Large intestine (tissue), 3 donors: Measurements from ENCODE around the gene B9D1. TPM values are rescaled to one million over a fixed set of nuclear protein-coding genes. Genes with fewer than 3 reads are reported as not detected.
A peak's percentile ranks its signal among the peaks of the same experiment; 100 is the strongest.

ENCODE experiments used
- DNase-seq, 2 donors: peaks; one replicate each; pipeline versions ENCODE4 v3.0.0 to v3.0.0-alpha.2; 2013
- H3K27ac ChIP-seq: one replicate; pipeline ENCODE4 v1.5.1; 2013; ENCODE audit warnings: low read length
- H3K27me3 ChIP-seq: 2 replicates; pipeline ENCODE4 v1.6.1; 2013; ENCODE audit warnings: low read length; ENCODE audit not compliant: control insufficient read depth, insufficient read depth
- H3K36me3 ChIP-seq: 2 replicates; pipeline ENCODE4 v1.6.1; 2013; ENCODE audit warnings: low read length; ENCODE audit not compliant: control insufficient read depth, insufficient read depth
- H3K4me1 ChIP-seq: one replicate; pipeline ENCODE4 v1.6.1; 2013; ENCODE audit warnings: low read length; ENCODE audit not compliant: control insufficient read depth, insufficient read depth
- H3K4me3 ChIP-seq: one replicate; pipeline ENCODE4 v1.5.1; 2013; ENCODE audit warnings: low read length
- H3K9me3 ChIP-seq: one replicate; pipeline ENCODE4 v1.6.1; 2013; ENCODE audit warnings: mild to moderate bottlenecking, low read depth, low read length, moderate library complexity; ENCODE audit not compliant: control insufficient read depth
- WGBS: methylation state at CpG from one replicate; pipeline ENCODE4 v1.1.5; 2013; ENCODE audit warnings: low lambda C conversion rate; ENCODE audit not compliant: insufficient coverage; 5-methylcytosine and 5-hydroxymethylcytosine counted together
- polyA plus RNA-seq: library from polyadenylated mRNA; unstranded; fragments of 120-200 nt; gene quantifications from one replicate; pipeline ENCODE4 v1.2.1, GENCODE V29; 2013

B9D1 gene
- polyA plus RNA-seq, 1 donor, result 19.8 TPM

- H3K27ac ChIP-seq, result no peak overlapping the region
- H3K4me3 ChIP-seq, result no peak overlapping the region
- no peaks in the 10 kb centered on the region for H3K27me3 ChIP-seq
- WGBS, result no CpG with 5 or more reads among the region's 1 CpG
- H3K36me3 ChIP-seq, result peaks cover 14% of the 10 kb centered on the region
- no peak for DNase-seq
- H3K4me1 ChIP-seq, result peaks cover 7% of the 10 kb centered on the region
- no peaks in the 10 kb centered on the region for H3K9me3 ChIP-seq
Measured at GRCh38 chr17:19375732-19376131, 13.2 kb upstream of the B9D1 start.

GRCh38 chr17:19374136-19374535 is 11.6 kb upstream of the B9D1 start:
- no CpG with 5 or more reads among the region's 5 CpGs for WGBS
- no peaks in the 10 kb centered on the region for H3K36me3 ChIP-seq
- no peak overlapping the region for H3K27ac ChIP-seq
- H3K27me3 ChIP-seq, result no peaks in the 10 kb centered on the region
- H3K4me3 ChIP-seq, result no peak overlapping the region
- no peaks in the 10 kb centered on the region for H3K9me3 ChIP-seq
- DNase-seq, result peak in 1 of 2 donors; percentile 32
- H3K4me1 ChIP-seq, result peaks cover under 1% of the 10 kb centered on the region

- H3K36me3 ChIP-seq, result no peaks in the 10 kb centered on the region
Measured at GRCh38 chr17:19372866-19373504, 10.5 kb upstream of the B9D1 start.

GRCh38 chr17:19372439-19372838 is 9.9 kb upstream of the B9D1 start:
- DNase-seq, result no peak
- H3K9me3 ChIP-seq, result no peaks in the 10 kb centered on the region
- H3K27ac ChIP-seq, result no peak overlapping the region
- no peaks in the 10 kb centered on the region for H3K36me3 ChIP-seq
- H3K27me3 ChIP-seq, result no peaks in the 10 kb centered on the region
- WGBS, result no CpG with 5 or more reads among the region's 12 CpGs
- H3K4me3 ChIP-seq, result no peak overlapping the region
- no peaks in the 10 kb centered on the region for H3K4me1 ChIP-seq

More at GRCh38 chr17:19372866-19373504, 10.5 kb upstream of the B9D1 start:
- WGBS, result 80% methylated on average over 1 of the region's 8 CpGs
- H3K27ac ChIP-seq, result no peak overlapping the region
- no peaks in the 10 kb centered on the region for H3K4me1 ChIP-seq
- H3K9me3 ChIP-seq, result no peaks in the 10 kb centered on the region
- DNase-seq, result no peak
- no peak overlapping the region for H3K4me3 ChIP-seq
- no peaks in the 10 kb centered on the region for H3K27me3 ChIP-seq

- Histone ChIP-seq H3K27ac (no peak overlapping the region), H3K4me1 (no peaks in the 10 kb centered on the region), H3K36me3 (no peaks in the 10 kb centered on the region), H3K9me3 (no peaks in the 10 kb centered on the region), H3K27me3 (no peaks in the 10 kb centered on the region), H3K4me3 (no peak overlapping the region)
- no peak for DNase-seq
- WGBS, result no CpG with 5 or more reads among the region's 9 CpGs
Measured at GRCh38 chr17:19372011-19372370, 9.5 kb upstream of the B9D1 start.

- WGBS, result no CpG with 5 or more reads among the region's 7 CpGs
- no peak overlapping the region for H3K4me3 ChIP-seq
- no peaks in the 10 kb centered on the region for H3K36me3 ChIP-seq
- no peak overlapping the region for H3K27ac ChIP-seq
- H3K27me3 ChIP-seq, result no peaks in the 10 kb centered on the region
- DNase-seq, result no peak
- H3K4me1 ChIP-seq, result no peaks in the 10 kb centered on the region
- H3K9me3 ChIP-seq, result no peaks in the 10 kb centered on the region
Measured at GRCh38 chr17:19371259-19372010, 8.9 kb upstream of the B9D1 start.

- no CpG with 5 or more reads among the region's 7 CpGs for WGBS
- Histone ChIP-seq H3K4me1 (no peaks in the 10 kb centered on the region), H3K9me3 (no peaks in the 10 kb centered on the region), H3K36me3 (no peaks in the 10 kb centered on the region), H3K27ac (no peak overlapping the region), H3K4me3 (no peak overlapping the region), H3K27me3 (no peaks in the 10 kb centered on the region)
- no peak for DNase-seq
Measured at GRCh38 chr17:19370493-19370960, 8.0 kb upstream of the B9D1 start.

GRCh38 chr17:19369846-19370492 is 7.4 kb upstream of the B9D1 start:
- Histone ChIP-seq H3K4me1 (no peaks in the 10 kb centered on the region), H3K27me3 (no peaks in the 10 kb centered on the region), H3K27ac (no peak overlapping the region), H3K9me3 (no peaks in the 10 kb centered on the region), H3K4me3 (no peak overlapping the region), H3K36me3 (no peaks in the 10 kb centered on the region)
- WGBS, result no CpG with 5 or more reads among the region's 12 CpGs
- DNase-seq, result no peak

GRCh38 chr17:19369107-19369778 is 6.7 kb upstream of the B9D1 start:
- peak in 1 of 2 donors; percentile 55 for DNase-seq
- WGBS, result no CpG with 5 or more reads among the region's 16 CpGs
- Histone ChIP-seq H3K36me3 (no peaks in the 10 kb centered on the region), H3K27ac (no peak overlapping the region), H3K4me3 (no peak overlapping the region), H3K27me3 (no peaks in the 10 kb centered on the region), H3K9me3 (no peaks in the 10 kb centered on the region), H3K4me1 (no peaks in the 10 kb centered on the region)

- Histone ChIP-seq H3K27me3 (no peaks in the 10 kb centered on the region), H3K9me3 (no peaks in the 10 kb centered on the region), H3K4me1 (peaks cover 4% of the 10 kb centered on the region), H3K27ac (no peak overlapping the region), H3K36me3 (no peaks in the 10 kb centered on the region), H3K4me3 (no peak overlapping the region)
- no peak for DNase-seq
- no CpG with 5 or more reads among the region's 4 CpGs for WGBS
Measured at GRCh38 chr17:19368229-19368628, 5.7 kb upstream of the B9D1 start.
